Caco-2 (cell line): ENCODE results near the gene EFHC1. TPM values are rescaled to one million over a fixed set of nuclear protein-coding genes. Genes with fewer than 3 reads are reported as not detected.

Experiments
- BruUV-seq: library from RNA; stranded (reverse); fragments of 400-500 nt; replicated peaks from 2 replicates; lab custom pipeline; 2021; lab: Mats Ljungman, UMichigan
- CTCF ChIA-PET: fragments of 300-600 bp; sonication (Branson Sonifier 250); formaldehyde crosslinking; loops from one replicate; lab custom pipeline; 2022; ENCODE audit warnings: antibody characterized with exemption; lab: Charles Lee
- POLR2A ChIA-PET: fragments of 300-600 bp; sonication (Branson Sonifier 250); formaldehyde crosslinking; loops from one replicate; lab custom pipeline; 2022; ENCODE audit warnings: antibody characterized with exemption; lab: Charles Lee
- DNase-seq, 2 experiments: peaks; one replicate each; pipeline versions ENCODE4 v3.0.0 to v3.0.0-alpha.2; 2020 to 2022
- H3K27me3 ChIP-seq: replicated peaks from 2 replicates; pipeline ENCODE4 v1.6.0; 2011; ENCODE audit warnings: low read length; ENCODE audit not compliant: control insufficient read depth, insufficient read depth
- H3K36me3 ChIP-seq: 2 replicates; pipeline ENCODE4 v1.5.1; 2011; ENCODE audit warnings: low read length; ENCODE audit not compliant: control insufficient read depth, insufficient read depth
- H3K4me1 ChIP-seq: fragments of 250-450 bp; sonication (Bioruptor Pico); 2 replicates; pipeline ENCODE4 v1.5.1; 2020; ENCODE audit warnings: mild to moderate bottlenecking
- H3K4me3 ChIP-seq: 2 replicates; pipeline ENCODE4 v1.5.1; 2011; ENCODE audit warnings: low read depth, mild to moderate bottlenecking, control low read depth, low read length
- H3K9me3 ChIP-seq: fragments of 250-450 bp; sonication (Bioruptor Pico); 2 replicates; pipeline ENCODE4 v1.5.1; 2020; ENCODE audit warnings: mild to moderate bottlenecking, moderate library complexity
- H3K27ac Mint-ChIP-seq: one replicate; pipeline ENCODE4 v1.8.0; 2022; ENCODE audit warnings: mixed read lengths; ENCODE audit not compliant: unreplicated experiment
- H3K27me3 Mint-ChIP-seq: one replicate; pipeline ENCODE4 v1.8.0; 2022; ENCODE audit warnings: mixed read lengths; ENCODE audit not compliant: insufficient read depth, unreplicated experiment
- H3K36me3 Mint-ChIP-seq: one replicate; pipeline ENCODE4 v1.8.0; 2022; ENCODE audit warnings: mild to moderate bottlenecking, mixed read lengths; ENCODE audit not compliant: insufficient read depth, unreplicated experiment
- H3K4me1 Mint-ChIP-seq: one replicate; pipeline ENCODE4 v1.8.0; 2022; ENCODE audit warnings: low read depth, mixed read lengths; ENCODE audit not compliant: unreplicated experiment
- H3K4me3 Mint-ChIP-seq: one replicate; pipeline ENCODE4 v1.8.0; 2022; ENCODE audit warnings: mild to moderate bottlenecking, moderate library complexity, mixed read lengths; ENCODE audit not compliant: unreplicated experiment
- H3K9me3 Mint-ChIP-seq: one replicate; pipeline ENCODE4 v1.8.0; 2022; ENCODE audit warnings: mixed read lengths; ENCODE audit not compliant: unreplicated experiment
- intact Hi-C: fragments of 100-400 bp; cut with micrococcal nuclease; formaldehyde crosslinking; loops from one replicate; pipeline ENCODE4 v1.10.0; 2022; ENCODE audit not compliant: unreplicated experiment
- total RNA-seq: library from RNA; stranded (reverse); gene quantifications from 2 replicates; pipeline ENCODE4 v1.2.3, GENCODE V29; 2022
- TF ChIP-seq, protein P1 (sequence below), 2 experiments: fragments of 200-600 bp in 1 of 2; IDR thresholded peaks; 1 replicate in 1 of 2; 2 replicates in 1 of 2; pipeline versions ENCODE4 v1.5.1 to v1.8.0; 2011 to 2022; ENCODE audit warnings: antibody characterized with exemption in 1 of 2, control low read depth in 1 of 2, inconsistent platforms in 1 of 2, low read depth in 1 of 2, low read length in 1 of 2, mild to moderate bottlenecking in 1 of 2, moderate library complexity in 1 of 2; ENCODE audit not compliant: insufficient read depth in 1 of 2, severe bottlenecking in 1 of 2, unreplicated experiment in 1 of 2

The EFHC1 gene
- total RNA-seq, 1 experiment from 2014 or later = 14.6 TPM

DNA sequence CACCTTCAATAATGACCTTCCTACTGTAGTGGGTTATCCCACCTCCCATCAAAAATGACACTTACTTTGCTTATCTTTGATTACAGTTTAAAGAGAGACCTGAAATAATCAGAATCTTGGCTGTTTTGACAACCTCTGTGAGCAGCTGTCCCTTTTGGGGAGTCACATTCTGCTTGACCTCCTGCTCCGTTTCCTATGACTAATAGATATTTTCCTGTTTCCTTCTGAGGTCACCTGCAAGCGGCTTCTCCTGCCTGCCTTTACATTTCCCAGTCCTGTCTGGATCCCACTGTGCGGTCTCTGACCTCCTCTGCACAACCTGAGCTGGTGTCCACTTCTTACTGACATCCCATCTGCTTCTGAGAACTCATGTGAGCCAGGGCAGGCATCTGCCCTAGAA is 102.5 kb downstream of the EFHC1 start:
- Histone ChIP-seq H3K27me3 (no peaks in the 10 kb centered on the region), H3K4me3 (no peak overlapping the region), H3K4me1 (peaks cover 10% of the 10 kb centered on the region), H3K9me3 (no peaks in the 10 kb centered on the region), H3K36me3 (no peaks in the 10 kb centered on the region)
- CTCF ChIA-PET = no interaction called here
- DNase-seq = no peak
- Mint-ChIP-seq H3K27me3 (no peaks in the 10 kb centered on the region), H3K4me1 (peaks cover 32% of the 10 kb centered on the region), H3K9me3 (no peaks in the 10 kb centered on the region), H3K4me3 (no peak overlapping the region), H3K36me3 (peaks cover 11% of the 10 kb centered on the region), H3K27ac (peak overlapping the region; percentile 23)
- intact Hi-C loops = no loop called here
- TF ChIP-seq, protein P1, sequence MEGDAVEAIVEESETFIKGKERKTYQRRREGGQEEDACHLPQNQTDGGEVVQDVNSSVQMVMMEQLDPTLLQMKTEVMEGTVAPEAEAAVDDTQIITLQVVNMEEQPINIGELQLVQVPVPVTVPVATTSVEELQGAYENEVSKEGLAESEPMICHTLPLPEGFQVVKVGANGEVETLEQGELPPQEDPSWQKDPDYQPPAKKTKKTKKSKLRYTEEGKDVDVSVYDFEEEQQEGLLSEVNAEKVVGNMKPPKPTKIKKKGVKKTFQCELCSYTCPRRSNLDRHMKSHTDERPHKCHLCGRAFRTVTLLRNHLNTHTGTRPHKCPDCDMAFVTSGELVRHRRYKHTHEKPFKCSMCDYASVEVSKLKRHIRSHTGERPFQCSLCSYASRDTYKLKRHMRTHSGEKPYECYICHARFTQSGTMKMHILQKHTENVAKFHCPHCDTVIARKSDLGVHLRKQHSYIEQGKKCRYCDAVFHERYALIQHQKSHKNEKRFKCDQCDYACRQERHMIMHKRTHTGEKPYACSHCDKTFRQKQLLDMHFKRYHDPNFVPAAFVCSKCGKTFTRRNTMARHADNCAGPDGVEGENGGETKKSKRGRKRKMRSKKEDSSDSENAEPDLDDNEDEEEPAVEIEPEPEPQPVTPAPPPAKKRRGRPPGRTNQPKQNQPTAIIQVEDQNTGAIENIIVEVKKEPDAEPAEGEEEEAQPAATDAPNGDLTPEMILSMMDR (IDR thresholded peaks at IDR 0.05; ENCODE audit: insufficient read depth in 1 of 2, low read depth in 1 of 2, low read length in 1 of 2, severe bottlenecking in 1 of 2, unreplicated experiment in 1 of 2) = no peak
- POLR2A ChIA-PET = no interaction called here
- BruUV-seq = no TSS peak

DNA sequence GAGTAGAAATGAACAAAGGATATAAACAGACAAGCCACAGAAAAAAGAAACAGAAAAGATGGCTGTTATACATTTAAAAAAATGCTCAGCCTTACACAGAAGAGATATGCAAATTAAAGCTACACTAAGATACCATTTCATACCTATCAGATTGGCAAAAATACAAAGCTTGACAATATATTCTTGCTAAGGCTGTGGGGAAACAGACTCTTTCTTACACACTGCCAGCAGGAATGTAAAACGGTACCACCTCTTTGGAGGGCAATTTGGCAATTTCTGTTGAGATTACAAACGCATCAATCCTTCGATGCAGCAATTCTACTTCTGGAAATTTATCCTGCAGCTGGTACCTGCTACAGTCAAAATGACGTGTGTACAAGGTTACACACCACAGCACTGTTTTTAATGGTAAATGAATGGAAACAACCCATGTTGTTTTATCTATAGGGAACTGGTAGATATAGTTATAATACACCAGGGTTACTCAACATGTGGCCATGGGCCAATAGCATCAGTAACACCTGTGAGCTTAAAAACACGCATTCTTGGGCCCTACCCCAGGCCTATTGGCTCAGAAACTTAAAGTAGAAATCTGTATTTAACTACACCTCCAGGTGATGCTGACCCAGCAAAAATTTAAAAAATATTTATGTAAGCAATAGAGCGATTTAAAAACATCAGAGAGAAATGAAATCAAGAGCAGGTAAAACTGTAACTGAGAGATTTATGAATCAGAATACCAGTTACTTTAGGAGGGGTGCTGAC is 103.4 kb downstream of the EFHC1 start:
- Histone ChIP-seq H3K4me1 (peaks cover 6% of the 10 kb centered on the region), H3K9me3 (no peaks in the 10 kb centered on the region), H3K27me3 (no peaks in the 10 kb centered on the region), H3K4me3 (no peak overlapping the region), H3K36me3 (no peaks in the 10 kb centered on the region)
- H3K4me1 Mint-ChIP-seq = peaks cover 22% of the 10 kb centered on the region
- peaks cover 7% of the 10 kb centered on the region for H3K36me3 Mint-ChIP-seq
- no peaks in the 10 kb centered on the region for H3K9me3 Mint-ChIP-seq
- TF ChIP-seq, protein P1 (IDR thresholded peaks at IDR 0.05; ENCODE audit: insufficient read depth in 1 of 2, low read depth in 1 of 2, low read length in 1 of 2, severe bottlenecking in 1 of 2, unreplicated experiment in 1 of 2) = no peak
- no peak overlapping the region for H3K4me3 Mint-ChIP-seq
- H3K27ac Mint-ChIP-seq = peak overlapping the region; percentile 23
- POLR2A ChIA-PET = no interaction called here
- no TSS peak for BruUV-seq
- CTCF ChIA-PET = no interaction called here
- no peak for DNase-seq
- H3K27me3 Mint-ChIP-seq = no peaks in the 10 kb centered on the region
- intact Hi-C loops = no loop called here

DNA sequence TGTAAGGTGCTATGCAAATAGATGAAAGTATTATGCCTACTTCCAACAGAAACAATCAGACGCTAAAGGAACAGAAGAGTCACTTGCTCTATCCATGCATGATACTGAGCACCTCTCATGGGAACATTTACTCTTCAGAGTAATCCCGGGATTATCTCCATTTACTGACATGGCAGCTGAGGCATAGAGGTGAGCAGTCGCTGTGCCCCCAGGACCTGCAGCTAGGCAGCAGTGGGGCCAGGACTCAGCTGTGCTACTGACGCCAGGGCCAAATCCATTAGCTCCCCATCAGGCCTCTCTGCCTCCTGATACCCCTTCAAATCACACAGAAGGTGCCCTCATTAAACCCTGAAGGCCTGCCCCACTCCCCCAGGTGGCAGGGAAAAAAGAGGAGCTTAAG is 104.8 kb downstream of the EFHC1 start:
- Mint-ChIP-seq H3K36me3 (no peaks in the 10 kb centered on the region), H3K4me3 (no peak overlapping the region), H3K4me1 (peaks cover 21% of the 10 kb centered on the region), H3K9me3 (no peaks in the 10 kb centered on the region), H3K27ac (no peak overlapping the region), H3K27me3 (no peaks in the 10 kb centered on the region)
- H3K4me3 ChIP-seq = no peak overlapping the region
- H3K9me3 ChIP-seq = no peaks in the 10 kb centered on the region
- no TSS peak for BruUV-seq
- ChIA-PET POLR2A (no interaction called here), CTCF (interaction anchor here (0.6 kb wide), 1 partner anchor 12 kb away, joined by 3 read pairs; no protein-coding TSS in a partner anchor)
- DNase-seq = no peak
- H3K27me3 ChIP-seq = no peaks in the 10 kb centered on the region
- TF ChIP-seq, protein P1 (IDR thresholded peaks at IDR 0.05; ENCODE audit: insufficient read depth in 1 of 2, low read depth in 1 of 2, low read length in 1 of 2, severe bottlenecking in 1 of 2, unreplicated experiment in 1 of 2) = no peak
- intact Hi-C loops = no loop called here
- no peaks in the 10 kb centered on the region for H3K36me3 ChIP-seq
- peaks cover 6% of the 10 kb centered on the region; the same call in 1 of the 2 replicates for H3K4me1 ChIP-seq
